ENCODE results near the gene ATP5F1E. TPM values are rescaled to one million over a fixed set of nuclear protein-coding genes. Genes with fewer than 3 reads are reported as not detected.
A peak's percentile ranks its signal among the peaks of the same experiment; 100 is the strongest.

Gene ATP5F1E
- total and polyA plus RNA-seq, 9 of the 15 experiments (the other 6 are each of a cell fraction or from before 2014, with no cell fraction given): 60.3 to 162 (median 113) TPM

DNA sequence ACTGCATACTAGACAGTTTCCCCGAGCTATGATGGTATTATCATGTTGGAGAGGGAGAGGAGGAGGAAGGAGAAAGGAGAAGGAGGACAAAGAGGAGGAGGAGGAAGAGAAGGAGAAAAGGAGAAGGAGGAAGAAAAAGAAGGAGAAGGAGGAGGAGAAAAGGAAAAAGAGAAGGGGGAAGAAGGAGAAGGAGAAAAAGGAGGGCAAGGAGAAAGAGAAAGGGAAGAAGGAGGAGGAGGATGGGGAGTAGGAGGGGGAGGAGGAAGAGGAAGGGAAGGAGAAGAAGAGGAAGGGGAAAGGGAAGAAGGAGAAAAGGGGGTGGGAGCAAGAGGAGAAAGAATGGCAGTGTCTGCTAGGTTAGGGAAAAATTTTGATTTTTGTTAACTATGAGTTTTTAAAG lies 45.6 kb upstream of the ATP5F1E start (continued):
- TF ChIP-seq, protein P1, sequence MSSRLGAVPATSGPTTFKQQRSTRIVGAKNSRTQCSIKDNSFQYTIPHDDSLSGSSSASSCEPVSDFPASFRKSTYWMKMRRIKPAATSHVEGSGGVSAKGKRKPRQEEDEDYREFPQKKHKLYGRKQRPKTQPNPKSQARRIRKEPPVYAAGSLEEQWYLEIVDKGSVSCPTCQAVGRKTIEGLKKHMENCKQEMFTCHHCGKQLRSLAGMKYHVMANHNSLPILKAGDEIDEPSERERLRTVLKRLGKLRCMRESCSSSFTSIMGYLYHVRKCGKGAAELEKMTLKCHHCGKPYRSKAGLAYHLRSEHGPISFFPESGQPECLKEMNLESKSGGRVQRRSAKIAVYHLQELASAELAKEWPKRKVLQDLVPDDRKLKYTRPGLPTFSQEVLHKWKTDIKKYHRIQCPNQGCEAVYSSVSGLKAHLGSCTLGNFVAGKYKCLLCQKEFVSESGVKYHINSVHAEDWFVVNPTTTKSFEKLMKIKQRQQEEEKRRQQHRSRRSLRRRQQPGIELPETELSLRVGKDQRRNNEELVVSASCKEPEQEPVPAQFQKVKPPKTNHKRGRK (tag; IDR thresholded peaks at IDR 0.05): peak; percentile 77
- TF ChIP-seq ELK1 (CRISPR knock-in tag; IDR thresholded peaks at IDR 0.05) (no peak), FOS (IDR thresholded peaks at IDR 0.05; ENCODE audit: extremely low read depth, insufficient read length) (no peak), ELF1 (tag; IDR thresholded peaks at IDR 0.05) (no peak), ZNF184 (CRISPR knock-in tag; IDR thresholded peaks at IDR 0.05) (no peak)
- TF ChIP-seq, protein P2, sequence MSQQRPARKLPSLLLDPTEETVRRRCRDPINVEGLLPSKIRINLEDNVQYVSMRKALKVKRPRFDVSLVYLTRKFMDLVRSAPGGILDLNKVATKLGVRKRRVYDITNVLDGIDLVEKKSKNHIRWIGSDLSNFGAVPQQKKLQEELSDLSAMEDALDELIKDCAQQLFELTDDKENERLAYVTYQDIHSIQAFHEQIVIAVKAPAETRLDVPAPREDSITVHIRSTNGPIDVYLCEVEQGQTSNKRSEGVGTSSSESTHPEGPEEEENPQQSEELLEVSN (IDR thresholded peaks at IDR 0.05; ENCODE audit: borderline replicate concordance in 1 of 2, extremely low read depth in 1 of 2, insufficient read depth in 1 of 2, insufficient read length in 1 of 2, low read depth in 1 of 2, low read length in 1 of 2, poor library complexity in 1 of 2, severe bottlenecking in 1 of 2): no peak
- TF ChIP-seq, protein P3, sequence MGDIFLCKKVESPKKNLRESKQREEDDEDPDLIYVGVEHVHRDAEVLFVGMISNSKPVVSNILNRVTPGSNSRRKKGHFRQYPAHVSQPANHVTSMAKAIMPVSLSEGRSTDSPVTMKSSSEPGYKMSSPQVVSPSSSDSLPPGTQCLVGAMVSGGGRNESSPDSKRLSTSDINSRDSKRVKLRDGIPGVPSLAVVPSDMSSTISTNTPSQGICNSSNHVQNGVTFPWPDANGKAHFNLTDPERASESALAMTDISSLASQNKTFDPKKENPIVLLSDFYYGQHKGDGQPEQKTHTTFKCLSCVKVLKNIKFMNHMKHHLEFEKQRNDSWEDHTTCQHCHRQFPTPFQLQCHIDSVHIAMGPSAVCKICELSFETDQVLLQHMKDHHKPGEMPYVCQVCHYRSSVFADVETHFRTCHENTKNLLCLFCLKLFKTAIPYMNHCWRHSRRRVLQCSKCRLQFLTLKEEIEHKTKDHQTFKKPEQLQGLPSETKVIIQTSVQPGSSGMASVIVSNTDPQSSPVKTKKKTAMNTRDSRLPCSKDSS (IDR thresholded peaks at IDR 0.05; ENCODE audit: low read depth, partially characterized antibody): no peak
